HEK293T (cell line): ENCODE measurements around the gene CLECL1.
"Not testable (repeated sequence)": the region's sequence is repeated elsewhere in the genome, so short reads cannot be mapped to it uniquely, and the experiment has no call there.

Experiments
- CTCF ChIA-PET: fragments of 350-600 bp; formaldehyde crosslinking; extraction: SDS; loops from one replicate; lab custom pipeline; 2021; ENCODE audit warnings: antibody characterized with exemption, inconsistent platforms; lab: Yijun Ruan, JAX
- POLR2A ChIA-PET: fragments of 350-600 bp; formaldehyde crosslinking; extraction: SDS; loops from one replicate; lab custom pipeline; 2020; ENCODE audit warnings: antibody characterized with exemption, inconsistent platforms; lab: Yijun Ruan, JAX
- DNase-seq: peaks from one replicate; pipeline ENCODE4 v3.0.0; 2012; ENCODE audit warnings: mixed read lengths; ENCODE audit errors: extremely low spot score
- ARNT ChIP-seq: fragments of 450-650 bp; IDR thresholded peaks from 2 replicates; pipeline ENCODE4 v1.6.1; 2017; ENCODE audit warnings: mild to moderate bottlenecking
- BHLHE40 ChIP-seq: fragments of 450-650 bp; IDR thresholded peaks from 2 replicates; pipeline ENCODE4 v1.6.1; 2016; ENCODE audit warnings: mild to moderate bottlenecking, moderate library complexity, borderline replicate concordance
- CTBP1 ChIP-seq: fragments of 450-650 bp; IDR thresholded peaks from 2 replicates; pipeline ENCODE4 v1.6.1; 2016; ENCODE audit warnings: borderline replicate concordance
- ELF4 ChIP-seq: fragments of 450-650 bp; IDR thresholded peaks from 2 replicates; pipeline ENCODE4 v1.6.1; 2017; ENCODE audit warnings: antibody characterized with exemption
- FOXA1 ChIP-seq: fragments of 450-650 bp; IDR thresholded peaks from 2 replicates; pipeline ENCODE4 v1.6.1; 2016; ENCODE audit warnings: mild to moderate bottlenecking
- FOXK2 ChIP-seq: fragments of 450-650 bp; IDR thresholded peaks from 2 replicates; pipeline ENCODE4 v1.6.1; 2016; ENCODE audit warnings: mild to moderate bottlenecking
- FOXM1 ChIP-seq: fragments of 450-650 bp; IDR thresholded peaks from 2 replicates; pipeline ENCODE4 v1.6.1; 2017; ENCODE audit warnings: mild to moderate bottlenecking, borderline replicate concordance
- HDGF ChIP-seq: fragments of 450-650 bp; IDR thresholded peaks from 2 replicates; pipeline ENCODE4 v1.6.1; 2017; ENCODE audit warnings: antibody characterized with exemption, borderline replicate concordance
- L3MBTL2 ChIP-seq: fragments of 450-650 bp; conservative IDR thresholded peaks from 2 replicates; pipeline ENCODE4 v1.6.1; 2016; ENCODE audit warnings: mild to moderate bottlenecking
- LEF1 ChIP-seq: fragments of 450-650 bp; IDR thresholded peaks from 2 replicates; pipeline ENCODE4 v1.6.1; 2017; ENCODE audit warnings: mild to moderate bottlenecking, borderline replicate concordance
- NFRKB ChIP-seq: fragments of 450-650 bp; IDR thresholded peaks from 2 replicates; pipeline ENCODE4 v1.6.1; 2016; ENCODE audit warnings: mild to moderate bottlenecking, moderate library complexity
- PKNOX1 ChIP-seq: fragments of 450-650 bp; IDR thresholded peaks from 2 replicates; pipeline ENCODE4 v1.6.1; 2016
- SP1 ChIP-seq: fragments of 450-650 bp; IDR thresholded peaks from 2 replicates; pipeline ENCODE4 v1.6.1; 2017
- SUZ12 ChIP-seq: fragments of 450-650 bp; IDR thresholded peaks from 2 replicates; pipeline ENCODE4 v1.6.1; 2016; ENCODE audit warnings: mild to moderate bottlenecking
- TARDBP ChIP-seq: fragments of 450-650 bp; IDR thresholded peaks from 2 replicates; pipeline ENCODE4 v1.6.1; 2016
- ZNF384 ChIP-seq: fragments of 450-650 bp; IDR thresholded peaks from 2 replicates; pipeline ENCODE4 v1.6.1; 2016

CLECL1 gene

GRCh38 chr12:9699269-9699897, 33.5 kb downstream of the CLECL1 start:
- POLR2A ChIA-PET = interaction anchor here (0.9 kb wide), 1 partner anchor 51 kb away, joined by 3 read pairs; no protein-coding TSS in a partner anchor
- no peak for DNase-seq
- CTCF ChIA-PET = interaction anchor here (0.6 kb wide), 1 partner anchor 345 kb away, joined by 3 read pairs; no protein-coding TSS in a partner anchor
- no peak for TF ChIP-seq L3MBTL2

- ChIA-PET POLR2A (no interaction called here), CTCF (interaction anchor here (0.6 kb wide), 1 partner anchor 346 kb away, joined by 3 read pairs; no protein-coding TSS in a partner anchor)
- no peak for DNase-seq
- no peak for TF ChIP-seq PKNOX1
- no peak for TF ChIP-seq ZNF384
- TF ChIP-seq FOXM1 = no peak
- TF ChIP-seq TARDBP = no peak
- TF ChIP-seq LEF1 = no peak
- no peak for TF ChIP-seq HDGF
- no peak for TF ChIP-seq ELF4
- no peak for TF ChIP-seq SP1
- TF ChIP-seq FOXA1 = no peak
- TF ChIP-seq SUZ12 = no peak
- no peak for TF ChIP-seq FOXK2
- no peak for TF ChIP-seq BHLHE40
- no peak for TF ChIP-seq ARNT
- no peak for TF ChIP-seq NFRKB
- no peak for TF ChIP-seq CTBP1
- no peak for TF ChIP-seq L3MBTL2
Observed at GRCh38 chr12:9698681-9699080, 34.2 kb downstream of the CLECL1 start.

GRCh38 chr12:9697619-9698018, 35.3 kb downstream of the CLECL1 start:
- no peak for DNase-seq
- TF ChIP-seq FOXM1 = no peak
- no peak for TF ChIP-seq ARNT
- no peak for TF ChIP-seq LEF1
- no peak for TF ChIP-seq ELF4
- no peak for TF ChIP-seq HDGF
- CTCF ChIA-PET = no interaction called here
- POLR2A ChIA-PET = no interaction called here

- CTCF ChIA-PET, POLR2A ChIA-PET, DNase-seq: not testable (repeated sequence)
Observed at GRCh38 chr12:9695661-9696060, 37.2 kb downstream of the CLECL1 start.

- DNase-seq, POLR2A ChIA-PET, CTCF ChIA-PET: not testable (repeated sequence)
Observed at GRCh38 chr12:9695150-9695549, 37.7 kb downstream of the CLECL1 start.

- ChIA-PET POLR2A (no interaction called here), CTCF (no interaction called here)
- DNase-seq = no peak
- TF ChIP-seq HDGF (no peak), LEF1 (no peak), SUZ12 (no peak), ARNT (no peak), SP1 (no peak), FOXK2 (no peak), FOXM1 (no peak), TARDBP (no peak), FOXA1 (no peak), ZNF384 (no peak), ELF4 (no peak), L3MBTL2 (no peak), NFRKB (no peak), CTBP1 (no peak), BHLHE40 (no peak), PKNOX1 (no peak)
Observed at GRCh38 chr12:9694241-9694640, 38.7 kb downstream of the CLECL1 start.

- ChIA-PET CTCF (no interaction called here), POLR2A (no interaction called here)
- no peak for DNase-seq
- no peak for TF ChIP-seq NFRKB
- no peak for TF ChIP-seq PKNOX1
Observed at GRCh38 chr12:9692909-9693308, 40.0 kb downstream of the CLECL1 start.

- TF ChIP-seq LEF1 (no peak), PKNOX1 (peak; percentile 50; the same call in 1 of the 2 replicates), L3MBTL2 (no peak)
- CTCF ChIA-PET = interaction anchor here (0.7 to 1.7 kb wide), 2 partner anchors 21 to 42 kb away, joined by 4 to 6 read pairs; no protein-coding TSS in a partner anchor
- POLR2A ChIA-PET = no interaction called here
- no peak for DNase-seq
Observed at GRCh38 chr12:9687228-9687627, 45.7 kb downstream of the CLECL1 start.
